HG02870 (cell line): ENCODE results near the gene NUDT14.

Experiments
- ATAC-seq: cut with Tn5 transposase; IDR thresholded peaks from one replicate; pipeline ENCODE4 v1.9.1; 2021; ENCODE audit warnings: mild to moderate bottlenecking, moderate library complexity; ENCODE audit not compliant: unreplicated experiment

NUDT14 gene

GRCh38 chr14:105149146-105149781 is 31.8 kb downstream of the NUDT14 start:
- no peak for ATAC-seq

GRCh38 chr14:105148604-105149145 is 32.4 kb downstream of the NUDT14 start:
- ATAC-seq = no peak

GRCh38 chr14:105147671-105148603 is 33.2 kb downstream of the NUDT14 start:
- no peak for ATAC-seq

GRCh38 chr14:105146976-105147635 is 34.0 kb downstream of the NUDT14 start:
- no peak for ATAC-seq

- ATAC-seq = no peak
Measured at GRCh38 chr14:105146181-105146975, 34.7 kb downstream of the NUDT14 start.

- no peak for ATAC-seq
Measured at GRCh38 chr14:105145381-105146180, 35.5 kb downstream of the NUDT14 start.

GRCh38 chr14:105144666-105145380 is 36.3 kb downstream of the NUDT14 start:
- no peak for ATAC-seq

- no peak for ATAC-seq
Measured at GRCh38 chr14:105144026-105144665, 37.0 kb downstream of the NUDT14 start.

GRCh38 chr14:105143451-105144025 is 37.6 kb downstream of the NUDT14 start:
- no peak for ATAC-seq

- no peak for ATAC-seq
Measured at GRCh38 chr14:105142651-105143450, 38.3 kb downstream of the NUDT14 start.

- ATAC-seq = no peak
Measured at GRCh38 chr14:105141486-105142281, 39.4 kb downstream of the NUDT14 start.

GRCh38 chr14:105141026-105141425 is 40.1 kb downstream of the NUDT14 start:
- ATAC-seq = no peak

GRCh38 chr14:105140581-105140980 is 40.5 kb downstream of the NUDT14 start:
- ATAC-seq = no peak

GRCh38 chr14:105139831-105140239 is 41.3 kb downstream of the NUDT14 start:
- no peak for ATAC-seq

GRCh38 chr14:105139212-105139825 is 41.8 kb downstream of the NUDT14 start:
- no peak for ATAC-seq

- no peak for ATAC-seq
Measured at GRCh38 chr14:105138551-105139111, 42.5 kb downstream of the NUDT14 start.
